Stimulated activated CD8-positive, alpha-beta memory T cell treated with anti-CD3 and anti-CD28 coated beads, Interleukin-2, amount 100 ng/mL, for 1 hour (primary cell): ENCODE data around the gene COL6A3.

Source experiments
- DNase-seq, 2 donors: peaks; one replicate each; pipeline ENCODE4 v3.0.0-alpha.2; 2020; ENCODE audit warnings: low read depth in 2 of 2

COL6A3 gene

DNA sequence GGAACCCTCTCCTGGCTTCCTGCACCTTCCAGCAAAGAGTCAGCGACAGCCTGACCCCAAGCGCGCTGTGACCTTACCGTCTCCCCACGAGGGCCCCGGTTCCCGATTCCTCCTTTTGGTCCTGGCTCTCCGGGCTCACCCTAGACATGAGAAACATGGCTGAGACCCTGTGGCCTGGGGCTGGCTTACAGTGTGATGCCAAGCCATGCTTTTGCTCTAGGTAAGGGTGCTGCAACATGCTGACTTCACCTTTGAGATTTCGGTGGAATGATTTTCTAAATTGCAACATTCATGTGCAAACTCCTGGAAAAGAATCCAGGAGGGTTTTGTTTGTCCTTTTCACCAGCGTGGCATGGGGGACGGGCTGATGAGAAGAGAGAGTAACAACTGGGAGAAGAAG lies 63.9 kb downstream of the COL6A3 start:
- DNase-seq: no peak

DNA sequence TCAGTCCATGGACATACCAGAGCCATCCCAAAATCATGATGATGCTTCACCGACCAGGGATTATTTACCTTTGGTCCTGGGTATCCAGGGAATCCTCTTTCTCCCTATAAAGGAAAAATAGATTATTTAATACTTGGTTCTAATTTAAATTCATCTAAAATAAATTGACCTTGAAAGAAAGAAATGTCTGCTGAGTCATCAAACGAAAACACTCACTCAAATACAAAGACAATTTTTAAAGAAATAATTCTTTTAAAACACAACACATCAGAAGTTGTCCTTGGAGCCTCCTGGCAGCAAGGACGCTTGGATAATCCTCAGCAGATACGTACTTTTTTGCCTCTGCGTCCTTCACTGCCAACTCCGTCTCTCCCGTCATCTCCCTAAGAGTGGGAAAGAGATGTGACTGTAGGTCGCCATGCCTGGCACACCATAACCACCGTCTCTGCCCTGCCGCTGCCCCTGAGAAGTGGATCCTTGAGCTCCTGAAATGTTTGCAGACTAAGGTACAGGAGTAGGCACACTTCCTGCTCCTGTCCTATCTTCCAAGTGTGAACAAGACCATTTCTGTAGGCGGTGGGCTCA lies 65.6 kb downstream of the COL6A3 start:
- no peak for DNase-seq

DNA sequence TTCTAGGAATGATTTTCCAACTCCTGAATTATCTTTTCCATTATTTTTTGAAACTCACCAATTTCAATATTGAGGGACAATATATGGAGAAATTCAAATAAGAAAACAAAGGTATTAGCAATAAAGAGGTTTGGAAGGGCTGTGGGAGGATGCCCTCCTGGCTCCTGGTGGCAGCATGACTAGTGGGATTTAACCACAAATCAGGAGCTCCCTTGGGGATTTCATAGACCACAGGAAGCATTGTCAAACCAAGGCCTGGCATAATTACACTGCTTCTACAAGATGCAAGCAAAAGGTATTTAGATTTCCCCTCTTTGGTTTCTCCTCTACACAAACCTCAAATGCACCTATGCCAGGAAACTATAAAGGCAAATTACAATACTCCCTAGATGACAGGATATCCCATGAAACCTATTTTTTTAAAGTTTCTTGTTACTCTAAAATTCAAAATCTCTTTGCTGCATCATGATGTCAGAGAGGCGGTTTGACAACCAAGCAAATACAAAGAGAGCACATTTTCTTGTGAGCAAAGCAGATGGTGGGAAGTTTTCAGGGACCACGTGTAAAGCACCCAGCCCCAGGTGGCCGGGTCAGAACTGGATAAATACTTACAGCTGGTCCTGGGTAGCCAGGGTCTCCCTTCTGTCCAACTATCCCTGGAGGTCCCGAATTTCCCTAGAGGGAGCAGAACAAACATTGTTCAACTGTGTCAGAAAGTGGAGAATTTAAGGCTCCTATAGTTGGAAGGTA lies 67.9 kb downstream of the COL6A3 start:
- DNase-seq: no peak

- no peak for DNase-seq
These were observed 68.6 kb downstream of the COL6A3 start for GRCh38 chr2:237345411-237345810.

- no peak for DNase-seq
These were observed 69.0 kb downstream of the COL6A3 start for GRCh38 chr2:237344942-237345341.

GRCh38 chr2:237343993-237344392 lies 70.0 kb downstream of the COL6A3 start:
- no peak for DNase-seq

DNA sequence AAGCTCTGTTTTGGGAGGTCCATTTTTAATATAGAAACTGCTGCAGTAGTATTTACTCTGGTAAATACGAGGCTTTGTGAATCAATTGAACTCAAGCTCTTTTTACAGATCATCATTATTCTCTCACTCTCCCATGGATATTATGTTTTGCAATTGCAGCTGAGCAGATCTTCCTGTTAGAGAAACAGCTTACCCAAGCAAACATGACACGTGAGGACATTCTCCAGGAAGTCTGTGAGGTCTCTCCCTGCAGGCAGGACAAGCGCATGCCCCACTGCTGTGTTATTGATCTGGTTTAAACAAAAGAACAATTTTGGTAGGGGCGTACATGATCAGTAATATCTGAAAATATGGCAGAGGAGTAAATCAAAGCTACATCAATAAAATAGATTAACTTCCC lies 72.1 kb downstream of the COL6A3 start:
- no peak for DNase-seq

DNA sequence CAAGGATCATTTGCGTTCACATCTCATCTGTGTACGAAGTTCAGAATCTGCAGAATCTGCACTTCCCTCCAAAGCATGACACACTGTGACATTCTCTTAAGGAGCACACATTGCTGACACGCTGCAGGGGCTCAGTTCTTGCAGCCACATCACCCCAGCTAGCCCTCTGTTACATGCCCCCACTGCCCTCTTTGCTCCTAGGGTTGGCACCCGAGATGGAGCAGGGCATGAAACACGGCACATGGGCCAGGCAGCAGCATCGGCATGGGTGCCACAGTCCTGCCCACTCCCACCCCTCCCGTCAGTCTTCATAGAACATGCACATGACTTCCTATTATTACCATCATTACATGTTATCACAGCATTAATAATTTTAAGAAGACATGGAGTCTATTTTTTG lies 76.4 kb downstream of the COL6A3 start:
- DNase-seq: no peak

DNA sequence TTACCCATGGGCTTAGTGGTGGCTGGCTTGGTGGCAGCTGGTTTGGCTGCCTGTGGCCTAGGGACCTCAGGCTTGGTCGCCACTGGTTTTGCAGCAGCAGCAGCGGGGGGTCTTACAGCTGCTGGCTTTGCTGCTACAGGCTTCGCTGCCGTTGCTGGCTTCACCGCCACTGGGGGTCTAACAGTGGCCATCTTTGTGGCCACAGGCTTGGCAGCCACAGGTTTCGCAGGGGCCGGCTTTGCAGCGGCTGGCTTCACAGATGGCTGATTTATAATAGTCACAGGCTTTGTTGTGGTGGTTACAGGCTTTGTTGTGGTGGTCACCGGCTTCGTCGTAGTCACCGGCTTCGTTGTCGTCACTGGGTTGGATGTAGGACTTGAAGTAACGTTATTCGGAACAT lies 77.8 kb downstream of the COL6A3 start:
- DNase-seq: no peak

- DNase-seq: no peak
These were observed 80.2 kb downstream of the COL6A3 start for GRCh38 chr2:237333748-237334147.

DNA sequence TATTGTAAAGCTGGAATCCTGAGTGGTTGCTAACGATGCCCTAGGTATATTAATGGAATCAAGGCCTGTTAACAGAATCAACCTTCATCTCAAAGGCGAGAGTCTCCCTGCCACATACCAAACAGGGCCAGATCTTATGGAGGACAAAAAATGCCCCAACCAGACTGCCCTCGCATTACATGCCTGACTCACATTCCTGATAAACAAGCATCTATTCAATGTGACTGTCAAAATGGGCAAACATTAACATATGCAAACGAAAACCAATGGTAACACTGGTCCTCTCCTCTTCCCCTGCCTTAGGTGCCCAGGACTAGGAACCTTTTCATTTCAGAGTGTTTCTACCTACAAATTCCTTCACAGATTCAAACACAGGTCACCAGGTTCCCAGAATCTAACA lies 83.4 kb downstream of the COL6A3 start:
- no peak for DNase-seq

GRCh38 chr2:237327175-237327950 lies 86.6 kb downstream of the COL6A3 start:
- no peak for DNase-seq

DNA sequence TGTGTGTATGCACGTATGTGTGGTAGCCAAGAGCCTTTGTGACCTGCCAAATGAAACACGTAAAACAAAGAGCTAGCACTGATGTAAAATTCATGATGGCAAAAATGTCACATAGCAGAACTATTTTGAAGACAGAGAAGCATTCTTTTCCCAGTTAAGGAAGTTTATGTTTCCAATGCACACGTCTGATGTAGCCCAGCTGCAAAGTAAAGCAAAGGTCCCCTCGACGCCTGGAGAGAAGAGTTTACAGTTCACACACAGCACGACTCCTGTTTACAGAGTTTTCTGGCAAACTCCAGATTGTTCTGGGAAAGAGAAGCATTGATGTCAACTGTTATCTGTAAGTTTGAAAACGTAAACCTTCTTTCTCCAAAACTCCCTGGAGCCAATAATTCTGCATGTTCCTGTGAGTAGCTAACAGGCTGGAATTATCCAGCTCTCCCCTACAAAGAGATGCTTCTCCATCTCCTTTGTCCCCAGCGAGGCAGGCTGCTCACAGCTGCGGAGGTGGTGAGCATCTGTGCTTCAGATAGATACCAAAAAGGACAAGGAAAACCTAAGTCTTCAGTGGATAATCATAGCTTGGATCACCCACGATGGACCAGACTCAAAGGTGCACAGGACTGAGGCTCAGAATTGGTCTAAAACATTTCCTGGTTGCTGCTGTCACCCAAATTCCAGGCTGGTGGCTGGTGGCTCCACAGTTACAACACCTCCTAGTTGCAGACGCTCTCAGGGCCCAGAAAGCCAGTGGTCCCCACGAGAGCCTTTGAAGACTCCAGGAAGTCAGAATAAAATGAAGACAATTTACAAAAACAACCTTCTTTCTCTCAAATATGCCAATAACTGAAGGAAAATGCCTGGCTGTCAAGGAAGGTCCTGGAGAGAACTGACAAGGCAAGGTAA lies 87.4 kb downstream of the COL6A3 start:
- DNase-seq: no peak

GRCh38 chr2:237324837-237325236 lies 89.1 kb downstream of the COL6A3 start:
- no peak for DNase-seq

DNA sequence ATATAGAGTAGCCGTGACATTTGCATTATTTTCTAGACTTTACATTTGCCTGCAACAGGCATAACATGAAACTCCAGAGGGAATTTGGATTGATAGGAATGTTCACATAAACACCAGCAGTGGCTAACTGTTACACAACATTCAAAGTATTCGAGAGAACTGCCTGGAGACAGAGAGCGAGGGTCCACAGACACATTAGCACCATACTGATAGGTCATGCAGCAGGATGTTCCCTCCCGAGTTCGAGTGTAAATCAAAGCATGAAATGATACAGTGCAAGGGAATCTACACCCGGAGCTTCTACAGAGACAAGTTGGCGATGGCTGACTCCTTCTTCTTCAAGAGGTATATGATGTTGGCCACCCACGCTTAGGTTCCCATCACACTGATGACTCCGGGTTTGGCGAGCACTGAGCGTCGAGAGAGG lies 89.5 kb downstream of the COL6A3 start:
- DNase-seq: no peak

- DNase-seq: no peak
These were observed 90.3 kb downstream of the COL6A3 start for GRCh38 chr2:237323656-237324055.

GRCh38 chr2:237322564-237322963 lies 91.4 kb downstream of the COL6A3 start:
- DNase-seq: no peak

GRCh38 chr2:237321746-237322145 lies 92.2 kb downstream of the COL6A3 start:
- no peak for DNase-seq

- DNase-seq: no peak
These were observed 93.0 kb downstream of the COL6A3 start for GRCh38 chr2:237320801-237321560.

DNA sequence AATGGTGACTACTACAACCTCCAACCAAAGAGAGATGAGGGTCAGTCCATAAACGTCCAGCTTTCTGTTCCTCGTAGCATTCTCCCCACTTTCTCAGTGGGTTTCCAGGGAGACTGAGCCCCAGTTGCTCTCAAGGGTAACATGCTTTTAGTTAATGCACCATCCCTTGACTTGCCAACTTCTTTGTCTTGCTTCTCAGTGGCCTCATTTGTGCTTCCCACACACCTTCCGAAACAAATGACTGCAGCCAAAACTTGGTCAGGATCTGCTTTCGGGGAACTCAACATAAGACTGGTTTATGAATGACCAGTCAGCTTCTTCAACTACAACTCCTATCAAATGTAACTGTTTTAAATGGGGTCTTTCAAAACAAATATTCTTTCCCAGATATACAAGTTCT lies 94.1 kb downstream of the COL6A3 start:
- no peak for DNase-seq
